ENCODE data around the gene DNAJB7.
"Not testable (repeated sequence)": the region's sequence is repeated elsewhere in the genome, so short reads cannot be mapped to it uniquely, and the experiment has no call there.

The DNAJB7 gene

DNA sequence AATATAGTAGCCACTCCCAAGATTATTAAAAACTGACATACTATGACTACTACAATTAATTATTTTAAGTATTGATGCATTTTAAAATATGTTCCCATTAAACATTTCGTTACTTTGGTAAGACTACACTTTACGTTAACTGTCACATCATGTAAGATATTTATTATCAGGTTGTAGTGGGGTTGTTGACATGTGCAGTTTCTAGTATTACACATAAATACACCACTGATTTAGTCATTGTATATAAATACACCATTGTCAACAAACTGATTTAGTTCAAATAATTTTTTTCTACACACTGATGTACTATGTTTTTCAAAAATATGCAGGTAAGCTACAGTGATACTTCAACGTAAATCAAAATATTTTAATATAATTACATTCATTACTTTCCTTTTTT lies 17.0 kb downstream of the DNAJB7 start:
- no peak for DNase-seq (ENCODE audit: low spot score)

DNA sequence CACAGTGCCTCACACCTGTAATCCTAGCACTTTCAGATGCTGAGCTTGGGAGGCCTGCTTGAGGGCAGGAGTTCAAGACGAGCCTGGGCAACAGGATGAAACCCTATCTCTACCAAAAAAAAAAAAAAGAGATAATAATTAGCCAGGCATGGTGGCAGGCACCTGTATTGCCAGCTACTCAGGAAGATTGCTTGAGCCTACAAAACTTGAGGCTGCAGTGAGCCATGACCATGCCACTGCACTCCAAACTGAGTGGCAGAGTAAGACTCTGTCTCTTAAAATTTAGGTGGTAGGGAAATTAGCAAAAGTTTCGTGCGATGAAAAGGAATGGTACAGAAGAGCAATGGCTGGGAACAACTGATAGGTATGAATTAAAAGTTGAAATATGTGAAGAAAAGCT lies 23.4 kb downstream of the DNAJB7 start:
- DNase-seq (ENCODE audit: low spot score): no peak

DNA sequence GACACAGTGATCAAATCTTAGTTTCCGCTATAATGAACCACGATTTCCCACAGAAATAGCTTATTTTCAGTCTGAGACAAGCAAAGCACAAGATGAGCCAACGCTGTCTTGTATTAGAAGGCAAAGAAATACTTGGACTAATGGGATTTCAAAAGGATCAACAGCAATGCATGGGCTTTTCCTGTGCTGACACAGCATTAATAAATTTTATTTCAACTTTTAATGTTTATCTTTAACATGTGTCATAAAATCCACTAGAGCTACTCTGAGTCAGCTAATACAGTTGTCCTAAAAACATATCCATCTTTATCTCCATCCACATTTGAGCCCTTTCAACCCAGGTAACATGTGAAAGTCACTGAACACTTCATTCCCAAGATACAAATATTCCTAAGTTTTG lies 27.3 kb downstream of the DNAJB7 start:
- no peak for DNase-seq (ENCODE audit: low spot score)

DNA sequence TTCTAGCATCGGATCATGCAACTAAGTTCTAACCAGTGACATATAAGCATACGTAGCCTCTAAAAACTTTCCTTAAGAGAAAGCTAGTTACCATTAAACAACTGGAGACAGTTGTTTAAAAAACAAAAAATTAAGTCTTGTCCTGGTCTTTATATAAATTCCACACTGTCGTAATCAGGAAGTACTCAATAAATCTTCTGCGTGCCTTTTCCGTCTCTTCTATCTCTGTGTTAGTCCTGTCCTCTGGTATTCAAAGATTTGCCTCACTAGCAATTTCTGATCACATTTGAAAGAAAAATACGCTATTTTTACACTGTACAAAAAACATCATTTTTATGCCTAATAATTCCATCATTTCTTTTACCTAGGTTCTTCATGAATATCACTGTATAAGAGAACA lies 32.8 kb downstream of the DNAJB7 start:
- no peak for DNase-seq (ENCODE audit: low spot score)

DNA sequence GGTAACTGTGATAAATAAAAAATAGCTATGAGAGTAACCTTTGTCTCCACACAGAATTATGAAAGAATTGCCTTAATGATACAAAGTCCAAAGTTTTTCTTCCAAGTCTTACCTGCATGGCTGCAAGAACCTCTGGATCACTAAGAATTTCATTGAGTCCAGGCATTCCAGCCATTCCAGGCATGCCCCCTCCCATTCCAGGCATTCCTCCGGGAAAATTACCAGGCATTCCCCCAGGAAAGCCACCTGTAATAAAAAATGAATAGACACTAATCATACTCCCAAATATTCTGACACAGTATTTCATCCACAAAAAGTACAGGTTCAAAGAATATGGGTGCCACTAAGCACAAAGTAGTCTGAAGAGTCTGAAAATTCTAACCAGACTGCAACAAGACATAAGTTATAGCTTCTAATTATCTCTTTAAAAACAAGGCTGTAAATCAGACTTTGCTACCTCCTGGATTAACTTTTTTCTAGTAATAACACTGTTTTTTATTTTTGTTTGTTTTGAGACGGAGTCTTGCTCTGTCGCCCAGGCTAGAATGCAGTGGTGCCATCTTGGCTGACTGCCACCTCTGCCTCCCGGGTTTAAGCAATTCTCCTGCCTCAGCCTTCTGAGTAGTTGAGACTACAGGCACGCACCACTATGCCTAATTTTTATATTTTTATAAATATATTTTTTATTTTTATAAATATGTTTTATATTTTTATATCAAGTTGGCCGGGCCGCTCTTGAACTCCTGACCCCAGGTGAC lies 34.8 kb downstream of the DNAJB7 start:
- no peak for DNase-seq (ENCODE audit: low spot score)

DNA sequence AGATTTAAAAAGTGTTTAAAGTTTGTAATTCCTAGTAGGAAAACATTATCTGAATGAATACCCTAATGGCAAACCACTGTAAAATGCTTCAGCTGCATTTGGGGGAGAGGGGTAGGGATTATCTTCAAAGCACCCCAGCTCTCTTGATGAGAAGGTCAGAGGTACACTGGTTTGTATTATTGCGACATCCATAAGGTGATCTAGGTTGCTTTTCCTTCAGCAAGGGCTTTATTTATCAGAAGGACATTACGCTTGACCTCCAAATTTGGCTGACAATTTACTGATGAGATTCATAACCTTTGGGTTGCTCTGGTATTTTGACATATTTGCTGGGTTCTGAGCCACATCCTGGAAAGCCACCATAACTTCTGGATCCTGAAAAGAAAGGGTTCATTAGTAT lies 35.6 kb downstream of the DNAJB7 start:
- DNase-seq (ENCODE audit: low spot score): not testable (repeated sequence)

DNA sequence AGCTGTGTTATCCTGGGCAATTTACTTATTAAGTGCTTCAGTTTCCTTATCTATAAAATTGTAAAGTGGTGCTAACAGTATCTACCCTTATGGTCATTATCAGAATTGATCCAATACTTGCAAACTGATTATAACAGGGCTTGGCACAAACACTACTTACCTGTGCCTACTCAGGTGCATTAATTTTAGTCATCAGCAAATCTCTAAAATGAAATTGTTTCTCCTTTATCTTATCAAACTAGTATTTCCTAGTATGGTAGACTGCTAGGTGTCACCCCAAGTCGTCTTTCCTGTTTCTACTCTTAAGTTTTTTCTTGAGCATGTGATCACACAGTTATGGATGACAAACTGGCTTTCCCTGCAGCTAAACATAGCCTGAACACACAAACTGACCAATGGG lies 38.5 kb downstream of the DNAJB7 start:
- DNase-seq (ENCODE audit: low spot score): no peak

DNA sequence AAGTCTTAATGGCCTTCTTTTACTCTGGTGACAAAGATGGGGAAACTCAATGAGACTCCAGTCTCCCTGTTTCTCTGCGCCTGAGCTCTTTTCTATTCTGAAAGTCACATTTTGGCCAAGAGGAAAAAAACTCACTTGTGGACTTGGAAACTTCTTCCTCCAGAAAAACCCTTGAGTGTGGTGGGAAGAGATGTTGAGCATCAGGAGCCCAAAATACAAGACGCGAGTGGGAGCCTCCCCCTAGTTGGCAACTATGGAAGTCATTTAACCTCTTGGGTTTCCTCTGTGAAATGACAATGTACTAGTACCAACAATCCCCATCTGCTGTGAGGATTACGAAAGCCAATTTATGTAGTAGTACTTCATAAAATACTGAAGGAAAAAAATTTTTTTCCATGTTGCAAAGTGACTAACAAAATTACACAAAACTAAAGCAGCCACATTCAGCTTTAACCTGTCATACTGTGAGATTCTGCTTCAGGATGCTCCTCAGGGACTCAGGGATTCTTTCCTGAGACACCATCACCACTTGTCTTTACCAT lies 42.2 kb downstream of the DNAJB7 start:
- DNase-seq (ENCODE audit: low spot score): peak; percentile 16

DNA sequence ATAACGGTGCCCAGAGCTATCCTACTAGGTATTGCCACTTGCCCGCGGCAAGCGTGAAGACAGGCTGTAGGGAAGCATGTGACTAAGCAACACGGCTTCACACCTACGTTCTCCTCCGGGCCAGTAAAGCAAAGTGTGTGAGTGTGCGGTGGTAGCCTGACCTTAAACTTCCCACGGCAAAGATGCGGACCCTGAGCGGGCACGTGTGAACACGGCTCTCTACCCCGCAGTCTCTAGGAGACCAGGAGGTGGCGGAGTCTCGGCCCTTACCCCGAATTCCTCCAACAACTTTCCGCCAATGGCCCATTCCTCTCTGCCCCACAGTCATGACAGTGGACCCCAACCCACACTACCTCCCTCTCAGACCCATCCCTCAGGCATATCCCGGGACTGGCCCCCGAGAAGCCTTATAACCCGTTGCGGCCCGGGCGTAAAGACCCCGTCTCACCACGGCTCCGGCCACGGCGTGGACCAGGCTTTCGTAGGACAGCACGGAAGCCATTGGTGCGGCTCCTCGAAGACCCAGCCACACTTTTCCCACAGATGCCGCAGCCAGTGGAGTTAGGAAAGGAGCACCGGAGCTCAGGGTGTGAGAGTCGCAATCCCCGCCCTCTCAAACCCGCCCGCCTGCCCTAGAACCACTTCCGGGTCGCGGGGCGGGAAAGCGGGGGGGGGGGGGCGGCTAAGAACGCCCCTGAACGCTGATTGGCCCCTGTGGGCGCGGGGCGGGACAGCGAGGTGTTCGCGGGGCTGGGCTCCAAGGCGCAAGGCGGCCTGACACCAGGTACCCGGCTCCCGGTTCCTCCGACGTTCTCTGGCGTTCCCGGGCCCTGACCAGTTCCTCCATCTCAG lies 42.9 kb downstream of the DNAJB7 start, which contains the start of gene SLC25A17:
Gene SLC25A17 (minus strand): TSS at position 600 of the 852 bp plus-strand sequence. CDS start 98 bp downstream, at position 502.
- DNase-seq (ENCODE audit: low spot score): peak; percentile 98

DNA sequence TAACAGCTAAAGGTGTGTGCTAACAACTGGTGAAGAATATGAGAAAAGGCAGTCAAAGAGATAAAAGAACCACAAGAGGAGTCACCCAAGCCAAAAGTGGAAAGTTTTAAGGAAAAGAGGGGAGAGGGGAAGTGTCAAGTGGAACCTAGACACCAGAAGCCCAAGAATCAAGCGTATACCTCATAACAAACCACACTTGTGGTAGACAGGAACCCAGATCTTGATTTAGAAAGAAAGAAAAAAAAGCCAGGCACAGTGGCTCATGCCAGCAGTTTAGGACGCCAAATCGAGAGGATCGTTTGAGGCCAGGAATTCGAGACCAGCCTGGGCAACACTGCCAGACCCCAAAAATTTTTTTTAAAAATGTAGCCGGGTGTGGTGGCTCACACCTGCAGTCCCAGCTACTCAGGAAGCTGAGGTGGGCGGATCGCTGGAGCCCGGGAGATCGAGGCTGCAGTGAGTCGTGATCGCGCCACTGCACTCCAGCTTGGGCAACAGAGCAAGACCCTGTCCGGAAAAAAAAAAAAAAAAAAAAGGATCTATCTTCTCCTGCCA lies 43.6 kb downstream of the DNAJB7 start:
- peak; percentile 7 for DNase-seq (ENCODE audit: low spot score)

DNA sequence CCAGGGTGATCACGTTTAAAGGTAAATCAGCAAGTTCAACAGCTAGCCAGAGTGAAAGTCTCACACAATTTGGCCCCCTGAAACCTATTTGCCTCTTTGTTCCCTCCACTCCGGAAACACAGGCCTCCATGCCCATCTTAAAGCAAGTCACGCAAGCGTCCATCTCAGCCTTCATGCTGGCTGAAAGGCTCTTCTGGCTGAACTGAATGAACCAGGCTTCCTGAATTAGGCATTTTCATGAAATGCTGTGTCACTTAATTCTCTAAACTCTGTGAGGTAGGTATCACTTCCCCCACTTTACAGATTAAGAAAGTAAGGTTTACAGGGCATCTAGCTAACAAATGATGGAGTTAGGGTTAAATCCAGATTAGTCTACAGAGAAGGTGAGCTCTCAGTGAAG lies 44.2 kb downstream of the DNAJB7 start:
- DNase-seq (ENCODE audit: low spot score): peak; percentile 26

DNA sequence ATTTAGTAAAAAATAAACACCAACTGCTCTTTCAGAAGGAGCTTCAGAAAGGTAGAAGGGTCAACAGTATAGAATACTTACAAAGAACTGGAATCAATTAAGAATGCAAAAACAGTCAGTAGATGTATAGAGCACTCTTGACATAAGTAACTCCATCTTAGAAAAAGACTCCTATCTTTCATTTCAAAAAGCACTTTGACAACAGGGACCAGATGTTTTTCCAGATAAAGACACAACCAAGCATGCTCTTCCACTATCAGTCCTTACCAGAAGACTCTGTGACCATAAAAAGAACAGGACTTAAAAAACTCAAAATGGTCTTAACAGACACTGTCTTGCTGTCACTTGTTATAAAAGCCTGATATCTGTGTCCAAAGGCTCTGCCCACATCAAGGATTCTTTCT lies 48.0 kb downstream of the DNAJB7 start:
- DNase-seq (ENCODE audit: low spot score): no peak
